Endothelial cell of umbilical vein (primary cell): ENCODE data around the gene EPN3. TPM values are rescaled to one million over a fixed set of nuclear protein-coding genes. Genes with fewer than 3 reads are reported as not detected.

ENCODE experiments used
- BruUV-seq: library from RNA; stranded (reverse); fragments of 400-500 nt; replicated peaks from 2 replicates; lab custom pipeline; 2021; lab: Mats Ljungman, UMichigan
- CTCF ChIA-PET: fragments of 300-600, 350-600 bp; sonication (Branson Sonifier 250); formaldehyde crosslinking; loops from one replicate; lab custom pipeline; 2021; ENCODE audit warnings: antibody characterized with exemption, inconsistent platforms; lab: Charles Lee
- POLR2A ChIA-PET: fragments of 300-600, 350-600 bp; sonication (Branson Sonifier 250); formaldehyde crosslinking; loops from one replicate; lab custom pipeline; 2021; ENCODE audit warnings: antibody characterized with exemption, inconsistent platforms; lab: Charles Lee
- DNase-seq: peaks from one replicate; pipeline ENCODE4 v3.0.0-alpha.2; 2011; ENCODE audit warnings: low read depth, low spot score
- FAIRE-seq: peaks from 2 replicates; lab custom pipeline; 2011; peaks lifted over from hg19 to GRCh38; lab: Jason Lieb, UNC
- H2AFZ ChIP-seq: 2 replicates; pipeline ENCODE4 v1.6.0; 2012; ENCODE audit warnings: low read depth, low read length, control low read depth, inconsistent platforms
- H3K27ac ChIP-seq: 2 replicates; pipeline ENCODE4 v1.5.1; 2011; ENCODE audit warnings: low read depth, mild to moderate bottlenecking, control low read depth, low read length, moderate library complexity; ENCODE audit not compliant: insufficient read depth
- H3K27me3 ChIP-seq, 2 experiments: 2 replicates each; pipeline versions ENCODE4 v1.6.0 to v1.6.1; 2011; ENCODE audit warnings: low read length in 2 of 2, mixed read lengths in 1 of 2; ENCODE audit not compliant: control insufficient read depth in 2 of 2, insufficient read depth in 2 of 2
- H3K36me3 ChIP-seq, 2 experiments: 2 replicates in 1 of 2; 3 replicates in 1 of 2; pipeline ENCODE4 v1.5.1; 2011; ENCODE audit warnings: low read length in 2 of 2, mild to moderate bottlenecking in 1 of 2, moderate library complexity in 1 of 2; ENCODE audit not compliant: control insufficient read depth in 2 of 2, insufficient read depth in 2 of 2; ENCODE audit errors: extremely low read depth in 1 of 2
- H3K4me1 ChIP-seq: 3 replicates; pipeline ENCODE4 v1.5.1; 2011; ENCODE audit warnings: mild to moderate bottlenecking, low read length; ENCODE audit not compliant: control insufficient read depth, insufficient read depth; ENCODE audit errors: extremely low read depth
- H3K4me2 ChIP-seq: 2 replicates; pipeline ENCODE4 v1.6.1; 2011; ENCODE audit warnings: low read length, control low read depth, mixed read lengths; ENCODE audit not compliant: insufficient read depth
- H3K4me3 ChIP-seq, 3 experiments: fragments of 200-600 bp in 1 of 3; sonication (generic), shearing (Covaris generic) in 1 of 3; replicated peaks in 1 of 3; 2 replicates each; pipeline ENCODE4 v1.5.1; 2011 to 2016; ENCODE audit warnings: control low read depth in 3 of 3, low read length in 3 of 3, mild to moderate bottlenecking in 2 of 3, inconsistent platforms in 1 of 3, low read depth in 1 of 3, moderate library complexity in 1 of 3; ENCODE audit not compliant: insufficient read depth in 1 of 3
- H3K79me2 ChIP-seq: 2 replicates; pipeline ENCODE4 v1.6.0; 2012; ENCODE audit warnings: low read length, inconsistent platforms; ENCODE audit not compliant: control insufficient read depth, insufficient read depth
- H3K9ac ChIP-seq: replicated peaks from 2 replicates; pipeline ENCODE3; 2011; ENCODE audit warnings: low read length, control low read depth; ENCODE audit not compliant: insufficient read depth; ENCODE audit errors: extremely low read depth
- H3K9me1 ChIP-seq: replicated peaks from 3 replicates; pipeline ENCODE4 v1.6.0; 2011; ENCODE audit warnings: mild to moderate bottlenecking, low read length; ENCODE audit not compliant: control insufficient read depth, insufficient read depth; ENCODE audit errors: extremely low read depth
- H3K9me3 ChIP-seq: replicated peaks from 2 replicates; pipeline ENCODE4 v1.5.1; 2012; ENCODE audit warnings: low read length, inconsistent platforms; ENCODE audit not compliant: control insufficient read depth, insufficient read depth
- H4K20me1 ChIP-seq: replicated peaks from 2 replicates; pipeline ENCODE3; 2011; ENCODE audit warnings: mild to moderate bottlenecking, low read length; ENCODE audit not compliant: control insufficient read depth, insufficient read depth; ENCODE audit errors: extremely low read depth
- CTCF ChIP-seq, 2 donors: IDR thresholded peaks; 1 replicate in 1 of 2; 2 replicates in 1 of 2; pipeline ENCODE4 v1.5.1; 2011; ENCODE audit warnings: low read length in 2 of 2, mild to moderate bottlenecking in 2 of 2, moderate library complexity in 2 of 2, control low read depth in 1 of 2, inconsistent platforms in 1 of 2, low read depth in 1 of 2; ENCODE audit not compliant: insufficient read depth in 1 of 2; ENCODE audit errors: extremely low read depth in 1 of 2
- EZH2 ChIP-seq: IDR thresholded peaks from 2 replicates; pipeline ENCODE4 v1.6.1; 2012; ENCODE audit warnings: borderline replicate concordance, low read depth, mild to moderate bottlenecking, moderate library complexity, low read length, inconsistent platforms; ENCODE audit not compliant: severe bottlenecking
- FOS ChIP-seq: IDR thresholded peaks from 2 replicates; pipeline ENCODE4 v1.6.1; 2011; ENCODE audit warnings: mild to moderate bottlenecking, low read length, moderate library complexity, borderline replicate concordance; ENCODE audit not compliant: insufficient read depth
- GATA2 ChIP-seq: IDR thresholded peaks from 2 replicates; pipeline ENCODE4 v1.7.0; 2011; ENCODE audit warnings: low read depth, mild to moderate bottlenecking, moderate library complexity, mixed read lengths, low read length; ENCODE audit not compliant: insufficient read length, insufficient read depth
- JUN ChIP-seq: IDR thresholded peaks from 2 replicates; pipeline ENCODE4 v1.6.1; 2011; ENCODE audit warnings: borderline replicate concordance, low read depth; ENCODE audit not compliant: insufficient read length, insufficient read depth
- MAX ChIP-seq: IDR thresholded peaks from 2 replicates; pipeline ENCODE4 v1.6.1; 2011; ENCODE audit not compliant: insufficient read depth, insufficient read length
- MYC ChIP-seq: IDR thresholded peaks from one replicate; pipeline ENCODE4 v1.6.1; 2011; ENCODE audit warnings: mild to moderate bottlenecking, low read depth, low read length
- POLR2A ChIP-seq: IDR thresholded peaks from 2 replicates; pipeline ENCODE4 v1.6.1; 2012; ENCODE audit warnings: low read depth, mild to moderate bottlenecking, control low read depth, low read length
- POLR2AphosphoS5 ChIP-seq: IDR thresholded peaks from 2 replicates; pipeline ENCODE4 v1.6.1; 2012; ENCODE audit warnings: low read depth, mild to moderate bottlenecking, control low read depth, low read length, moderate library complexity; ENCODE audit not compliant: insufficient read depth
- dilution Hi-C: fragments of 300-500 bp; cut with MboI; formaldehyde crosslinking; loops from one replicate; pipeline ENCODE4 v1.15.0; 2019; ENCODE audit warnings: low sequenced_read_pairs; ENCODE audit not compliant: extremely low pct_ligation_motif_present
- intact Hi-C: fragments of 100-400 bp; cut with micrococcal nuclease; formaldehyde crosslinking; loops from one replicate; pipeline ENCODE4 v1.10.0; 2022
- polyA plus RNA-seq, 4 experiments: library from polyadenylated mRNA; depleted of rRNA in 3 of 4; stranded (reverse) in 3 of 4; unstranded in 1 of 4; fragments of >200 nt; gene quantifications; 2 replicates each; pipeline versions ENCODE4 v1.2.1 to v1.2.3, GENCODE V29; 2011 to 2012; ENCODE audit warnings: missing spikeins in 1 of 4
- total RNA-seq: library from RNA; stranded (reverse); gene quantifications from 2 replicates; pipeline ENCODE4 v1.2.3, GENCODE V29; 2021

The EPN3 gene
- total and polyA plus RNA-seq, 2 donors (not counting 3 experiments of a cell fraction or from before 2014, with no cell fraction given): not detected

DNA sequence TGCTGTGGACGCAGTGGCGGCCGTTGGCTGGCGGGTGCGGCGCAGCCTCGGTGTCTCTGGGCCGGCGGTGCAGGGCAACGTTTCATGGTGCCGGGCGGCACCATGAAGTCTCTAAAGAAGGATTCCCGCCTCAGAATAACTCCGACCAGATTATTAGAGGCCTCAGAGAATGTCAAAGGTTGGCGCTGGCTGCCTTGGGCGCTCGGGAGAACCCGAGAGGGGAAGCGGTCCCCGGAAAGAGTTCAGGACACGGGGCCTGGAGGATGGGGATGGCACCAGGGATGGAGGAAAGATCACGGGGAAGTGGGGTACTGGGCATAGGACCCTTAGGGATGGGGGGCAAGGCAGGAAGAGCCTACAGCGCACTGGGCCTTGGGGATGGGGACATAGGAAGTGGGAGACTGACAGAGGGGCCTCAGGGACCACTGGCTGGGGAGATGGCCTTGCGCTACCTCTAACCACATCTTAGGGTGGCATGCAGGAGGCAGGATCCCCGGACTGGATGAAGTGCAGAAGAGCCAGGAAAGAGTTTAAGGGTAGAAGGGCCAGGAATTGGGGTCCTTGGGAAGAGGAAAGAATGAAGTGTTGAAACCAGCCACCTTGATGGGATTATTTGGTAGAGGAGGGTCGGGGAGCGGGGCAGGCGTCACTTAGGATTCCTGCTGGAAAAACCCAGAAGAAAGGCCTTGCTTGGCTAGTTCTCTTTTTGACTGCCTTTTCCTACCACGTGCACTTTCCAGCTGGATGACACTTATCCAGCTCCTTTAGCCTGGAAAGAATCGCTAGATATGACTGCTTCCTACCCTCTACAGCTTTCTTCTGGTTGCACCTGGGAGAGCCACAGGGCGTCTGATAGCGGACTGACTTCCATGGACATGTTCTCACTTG lies 23.7 kb upstream of the EPN3 start:
- Histone ChIP-seq H3K27ac (peak overlapping the region; percentile 17), H3K9ac (peak overlapping the region; percentile 50), H3K27me3 (peaks cover 5 to 7% of the 10 kb centered on the region in 2 experiments), H3K4me1 (peaks cover 4% of the 10 kb centered on the region), H2AFZ (peak overlapping the region; percentile 56), H3K9me3 (no peaks in the 10 kb centered on the region), H4K20me1 (no peaks in the 10 kb centered on the region), H3K4me2 (peak overlapping the region; percentile 61), H3K9me1 (no peaks in the 10 kb centered on the region), H3K79me2 (no peaks in the 10 kb centered on the region), H3K36me3 (no peaks in the 10 kb centered on the region), H3K4me3 (peak overlapping the region; percentile 43 to 74 (median 64))
- dilution Hi-C loops: no loop called here
- BruUV-seq: no TSS peak
- intact Hi-C loops: no loop called here
- FAIRE-seq (peak; percentile 70), DNase-seq (no peak)
- TF ChIP-seq MYC (no peak), POLR2A (peak; percentile 54)
- CTCF ChIA-PET: interaction anchor here (1.5 to 1.6 kb wide), 2 partner anchors 8 to 31 kb away, joined by 3 to 12 read pairs; no protein-coding TSS in a partner anchor
- POLR2A ChIA-PET: no interaction called here

DNA sequence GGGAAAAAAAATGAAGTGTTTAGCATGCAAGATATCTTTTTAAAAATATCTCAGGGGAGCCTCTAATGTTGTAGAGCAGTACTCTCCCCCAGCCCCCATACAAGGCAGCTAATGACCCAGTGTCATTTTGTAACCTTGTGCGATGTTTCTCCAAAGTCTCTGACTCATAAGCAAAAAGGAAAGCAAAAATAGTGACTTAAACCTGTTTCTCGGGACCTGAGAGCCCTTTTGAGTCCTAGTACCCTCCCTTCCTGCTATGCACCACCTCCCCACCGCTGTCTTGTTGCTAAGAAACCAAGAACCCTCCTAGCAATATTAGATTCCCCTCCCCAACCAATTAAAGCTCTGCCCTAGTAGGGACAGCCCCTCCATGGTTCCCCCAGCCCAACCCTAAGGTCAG lies 21.5 kb upstream of the EPN3 start:
- intact Hi-C loops (no loop called here), dilution Hi-C loops (no loop called here)
- H3K36me3 ChIP-seq: no peaks in the 10 kb centered on the region
- H3K4me1 ChIP-seq: peaks cover 4% of the 10 kb centered on the region
- H3K9me3 ChIP-seq: no peaks in the 10 kb centered on the region
- H3K9ac ChIP-seq: no peak overlapping the region
- H3K27ac ChIP-seq: no peak overlapping the region
- no peak overlapping the region for H3K4me2 ChIP-seq
- H3K4me3 ChIP-seq: no peak overlapping the region
- ChIA-PET POLR2A (no interaction called here), CTCF (interaction anchor here (1.0 to 1.4 kb wide), 2 partner anchors 10 kb away, joined by 3 to 4 read pairs; no protein-coding TSS in a partner anchor)
- peaks cover 1 to 2% of the 10 kb centered on the region in 2 experiments for H3K27me3 ChIP-seq
- no peaks in the 10 kb centered on the region for H3K9me1 ChIP-seq
- DNase-seq (no peak), FAIRE-seq (no peak)
- H3K79me2 ChIP-seq: no peaks in the 10 kb centered on the region
- no TSS peak for BruUV-seq
- H2AFZ ChIP-seq: no peak overlapping the region
- no peaks in the 10 kb centered on the region for H4K20me1 ChIP-seq
- TF ChIP-seq CTCF (IDR thresholded peaks at IDR 0.05; ENCODE audit: extremely low read depth in 1 of 2, insufficient read depth in 1 of 2, low read depth in 1 of 2, low read length in 2 of 2) (no peak), EZH2 (no peak), GATA2 (no peak), POLR2A (no peak), MAX (no peak), FOS (no peak), POLR2AphosphoS5 (no peak), MYC (no peak), JUN (no peak)
